HepG2 (cell line): ENCODE results near the gene SFI1. TPM values are rescaled to one million over a fixed set of nuclear protein-coding genes. Genes with fewer than 3 reads are reported as not detected.

Source experiments
- ATAC-seq: fragments of 200-7000 bp; cut with Tn5 transposase; 3 replicates; pipeline ENCODE4 v1.9.1; 2020; ENCODE audit warnings: mild to moderate bottlenecking, moderate library complexity
- BruUV-seq: library from RNA; stranded (reverse); fragments of 400-500 nt; replicated peaks from 2 replicates; lab custom pipeline; 2021; lab: Mats Ljungman, UMichigan
- CTCF ChIA-PET: fragments of 300-600 bp; formaldehyde crosslinking; extraction: SDS; loops from one replicate; lab custom pipeline; 2021; ENCODE audit warnings: low total read pairs, inconsistent platforms, low intra/inter-chr PET ratio; lab: Yijun Ruan, JAX
- POLR2A ChIA-PET: fragments of 350-600 bp; sonication (Branson Sonifier 250); formaldehyde crosslinking; loops from one replicate; lab custom pipeline; 2020; ENCODE audit warnings: antibody characterized with exemption, inconsistent platforms; lab: Yijun Ruan, JAX
- DNase-seq: peaks from one replicate; pipeline ENCODE4 v3.0.0-alpha.2; 2015; ENCODE audit warnings: low spot score
- FAIRE-seq: peaks from 3 replicates; lab custom pipeline; 2011; peaks lifted over from hg19 to GRCh38; lab: Jason Lieb, UNC
- H2AFZ ChIP-seq: one replicate; pipeline ENCODE4 v1.6.1; 2011; ENCODE audit warnings: low read length, inconsistent platforms
- H3K27ac ChIP-seq: fragments of 300-600 bp; 3 replicates; pipeline ENCODE4 v1.8.0; 2011; ENCODE audit warnings: mixed run types, mild to moderate bottlenecking, mixed read lengths, low read length, inconsistent platforms; ENCODE audit not compliant: insufficient read depth; ENCODE audit errors: extremely low read length
- H3K27me3 ChIP-seq, 2 experiments: fragments of 200-600 bp in 1 of 2; 2 replicates in 1 of 2; 3 replicates in 1 of 2; pipeline versions ENCODE4 v1.6.0 to v1.8.0; 2011; ENCODE audit warnings: low read length in 2 of 2, mild to moderate bottlenecking in 2 of 2, moderate library complexity in 2 of 2, inconsistent platforms in 1 of 2; ENCODE audit not compliant: insufficient read depth in 2 of 2, control insufficient read depth in 1 of 2
- H3K36me3 ChIP-seq, 2 experiments: fragments of 200-600 bp in 1 of 2; replicated peaks in 1 of 2; 2 replicates in 1 of 2; 3 replicates in 1 of 2; pipeline versions ENCODE4 v1.5.1 to v1.8.0; 2011; ENCODE audit warnings: low read length in 2 of 2, inconsistent platforms in 1 of 2; ENCODE audit not compliant: insufficient read depth in 2 of 2, control insufficient read depth in 1 of 2
- H3K4me1 ChIP-seq: 2 replicates; pipeline ENCODE4 v1.5.1; 2012; ENCODE audit warnings: low read length, inconsistent platforms; ENCODE audit not compliant: insufficient read depth
- H3K4me2 ChIP-seq: 2 replicates; pipeline ENCODE4 v1.6.0; 2011; ENCODE audit warnings: low read depth, low read length, inconsistent platforms
- H3K4me3 ChIP-seq, 3 experiments: fragments of 200-600 bp in 1 of 3; sonication (generic), shearing (Covaris generic) in 1 of 3; replicated peaks in 1 of 3; 2 replicates each; pipeline ENCODE4 v1.5.1; 2011 to 2016; ENCODE audit warnings: low read length in 3 of 3, inconsistent platforms in 2 of 3, low read depth in 2 of 3, mild to moderate bottlenecking in 2 of 3, control low read depth in 1 of 3, mixed read lengths in 1 of 3; ENCODE audit not compliant: insufficient read depth in 1 of 3
- H3K79me2 ChIP-seq: one replicate; pipeline ENCODE4 v1.6.1; 2011; ENCODE audit warnings: low read length, inconsistent platforms; ENCODE audit not compliant: insufficient read depth
- H3K9ac ChIP-seq: 2 replicates; pipeline ENCODE4 v1.6.0; 2011; ENCODE audit warnings: mild to moderate bottlenecking, low read depth, low read length, inconsistent platforms; ENCODE audit not compliant: insufficient read depth
- H3K9me3 ChIP-seq: 2 replicates; pipeline ENCODE4 v1.5.1; 2012; ENCODE audit warnings: mild to moderate bottlenecking, low read length
- H4K20me1 ChIP-seq: 2 replicates; pipeline ENCODE4 v1.6.0; 2011; ENCODE audit warnings: inconsistent platforms, mild to moderate bottlenecking, low read length, moderate library complexity; ENCODE audit not compliant: insufficient read depth
- FIP1L1 ChIP-seq: fragments of 200-400 bp; formaldehyde crosslinking; IDR thresholded peaks from 2 replicates; pipeline ENCODE4 v1.6.1; 2018; ENCODE audit warnings: low read depth, mild to moderate bottlenecking, low read length, moderate library complexity, borderline replicate concordance; ENCODE audit not compliant: insufficient read depth
- HMGA1 ChIP-seq: sonication (generic); formaldehyde crosslinking; conservative IDR thresholded peaks from 2 replicates; pipeline ENCODE4 v1.4.0; 2020; ENCODE audit warnings: missing genetic modification reagents
- KDM4B ChIP-seq: sonication (generic); formaldehyde crosslinking; IDR thresholded peaks from 2 replicates; pipeline ENCODE4 v1.4.0; 2020; ENCODE audit warnings: missing genetic modification reagents
- MXD3 ChIP-seq: IDR thresholded peaks from 2 replicates; pipeline ENCODE4 v1.6.1; 2016; ENCODE audit warnings: mild to moderate bottlenecking, missing biosample characterization, missing genetic modification reagents
- NFIC ChIP-seq: IDR thresholded peaks from 2 replicates; pipeline ENCODE4 v1.6.1; 2012; ENCODE audit warnings: mild to moderate bottlenecking, low read length, inconsistent platforms
- SOX13 ChIP-seq, 3 experiments: fragments of 450-650 bp in 1 of 3; sonication (generic) in 1 of 3; formaldehyde crosslinking in 1 of 3; IDR thresholded peaks in 2 of 3; conservative IDR thresholded peaks in 1 of 3; 2 replicates each; pipeline versions ENCODE4 v1.5.0 to v1.6.1; 2016 to 2020; ENCODE audit warnings: antibody characterized with exemption in 1 of 3, mild to moderate bottlenecking in 1 of 3, missing compliant biosample characterization in 1 of 3, missing genetic modification reagents in 1 of 3, moderate library complexity in 1 of 3
- STAT5B ChIP-seq: sonication (generic); formaldehyde crosslinking; IDR thresholded peaks from 2 replicates; pipeline ENCODE4 v1.4.0; 2020; ENCODE audit warnings: missing genetic modification reagents
- THAP7 ChIP-seq: sonication (generic); formaldehyde crosslinking; IDR thresholded peaks from 2 replicates; pipeline ENCODE4 v1.8.1; 2023; ENCODE audit warnings: mild to moderate bottlenecking, missing genetic modification reagents
- ZXDC ChIP-seq: sonication (generic); formaldehyde crosslinking; IDR thresholded peaks from 2 replicates; pipeline ENCODE4 v1.5.0; 2020; ENCODE audit warnings: mild to moderate bottlenecking, missing genetic modification reagents
- WGBS: methylation state at CpG from one replicate; pipeline ENCODE4 v1.1.6; 2017; ENCODE audit warnings: low lambda C conversion rate; 5-methylcytosine and 5-hydroxymethylcytosine counted together
- in situ Hi-C: cut with HindIII; loops from 2 replicates; pipeline ENCODE4 v1.10.0; 2017; ENCODE audit warnings: low pct_unique_long_range_greater_than_20kb; ENCODE audit not compliant: extremely low pct_ligation_motif_present
- intact Hi-C: fragments of 100-400 bp; cut with micrococcal nuclease; formaldehyde crosslinking; loops from one replicate; pipeline ENCODE4 v1.10.0; 2022; ENCODE audit not compliant: unreplicated experiment
- polyA plus RNA-seq, 8 experiments: library from polyadenylated mRNA; depleted of rRNA in 3 of 8; stranded (reverse) in 7 of 8; unstranded in 1 of 8; fragments of >200 nt; fragmentation: Illumina TruSeq in 4 of 8; extraction: Trizol in 4 of 8; gene quantifications; 2 replicates each; pipeline versions ENCODE4 v1.2.1 to v1.2.3, GENCODE V29; 2011 to 2016; ENCODE audit warnings: low read depth in 4 of 8, missing spikeins in 1 of 8, mixed read lengths in 1 of 8; ENCODE audit not compliant: insufficient read depth in 1 of 8
- total RNA-seq, 5 experiments: library from RNA; depleted of rRNA; stranded (reverse); fragments of >200 nt; fragmentation: Illumina TruSeq; extraction: Trizol; gene quantifications; 2 replicates each; pipeline ENCODE4 v1.2.3, GENCODE V29; 2016; ENCODE audit warnings: low read depth in 1 of 5

Gene SFI1
- total and polyA plus RNA-seq, 2 of the 13 experiments (the other 11 are each of a cell fraction or from before 2014, with no cell fraction given) = 20.5 to 40.1 TPM

- Histone ChIP-seq H3K9ac (no peak overlapping the region), H4K20me1 (no peaks in the 10 kb centered on the region), H3K4me2 (no peak overlapping the region), H3K36me3 (peaks cover 4 to 11% of the 10 kb centered on the region in 2 experiments; a peak in 1 of 5 replicates), H3K27me3 (no peaks in the 10 kb centered on the region), H3K4me1 (no peaks in the 10 kb centered on the region), H2AFZ (no peak overlapping the region), H3K27ac (no peak overlapping the region), H3K9me3 (no peaks in the 10 kb centered on the region), H3K79me2 (no peaks in the 10 kb centered on the region), H3K4me3 (no peak overlapping the region)
- intact Hi-C loops (no loop called here), in situ Hi-C loops (no loop called here)
- no TSS peak for BruUV-seq
- CTCF ChIA-PET = no interaction called here
- DNase-seq (no peak), ATAC-seq (no peak), FAIRE-seq (no peak)
- WGBS = 93% methylated on average over 4 of the region's 4 CpGs
- POLR2A ChIA-PET = no interaction called here
- TF ChIP-seq HMGA1 (CRISPR knock-in tag) (no peak), KDM4B (CRISPR knock-in tag) (no peak), NFIC (no peak), STAT5B (CRISPR knock-in tag) (no peak), ZXDC (no peak), THAP7 (CRISPR knock-in tag) (no peak), FIP1L1 (no peak), MXD3 (CRISPR knock-in tag) (no peak), SOX13 (IDR thresholded peaks at IDR 0.05) (no peak), SOX13 (CRISPR knock-in tag; conservative IDR thresholded peaks at IDR 0.05 in 1 of 2, IDR thresholded peaks at IDR 0.05 in 1 of 2) (no peak)
Observed at GRCh38 chr22:31508536-31508935, 12.2 kb downstream of the SFI1 start.
